ENCODE results near the gene EHMT1.

DNA sequence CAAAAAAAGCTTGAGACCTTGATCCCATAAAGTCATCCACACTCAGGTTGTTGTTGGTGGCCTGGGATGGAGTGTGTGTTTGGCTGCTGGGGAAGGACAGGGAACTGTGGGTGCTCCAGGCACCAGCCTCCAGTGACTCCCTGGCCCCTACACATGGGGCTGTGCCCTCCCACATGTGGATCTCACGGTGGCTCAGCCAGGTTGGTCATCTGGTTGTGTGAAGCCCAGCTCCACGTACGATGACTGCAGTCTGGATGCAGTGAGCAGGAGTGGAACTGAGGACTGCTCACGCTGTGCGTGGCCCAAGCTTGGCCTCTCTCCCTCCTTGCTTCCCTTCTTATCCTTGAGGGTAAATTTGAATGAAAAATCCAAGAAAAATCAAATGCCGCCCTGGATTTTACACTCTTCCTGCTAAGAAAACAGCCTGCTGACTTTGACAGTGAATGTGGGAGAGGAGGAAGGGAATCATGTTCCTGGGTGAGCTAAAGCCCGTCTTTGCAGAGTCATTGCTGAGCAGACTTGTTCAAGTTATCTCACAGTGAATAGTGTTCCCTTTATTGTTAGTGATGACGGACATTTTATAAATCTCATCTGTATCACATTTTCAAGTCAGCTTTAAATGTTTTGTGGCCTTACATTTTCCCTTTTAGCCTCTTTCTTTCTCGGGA is 193.7 kb downstream of the EHMT1 start:
- no peak for TF ChIP-seq EZH2 (IDR thresholded peaks at IDR 0.05; ENCODE audit: borderline replicate concordance, low read length)
- TF ChIP-seq, protein P1, sequence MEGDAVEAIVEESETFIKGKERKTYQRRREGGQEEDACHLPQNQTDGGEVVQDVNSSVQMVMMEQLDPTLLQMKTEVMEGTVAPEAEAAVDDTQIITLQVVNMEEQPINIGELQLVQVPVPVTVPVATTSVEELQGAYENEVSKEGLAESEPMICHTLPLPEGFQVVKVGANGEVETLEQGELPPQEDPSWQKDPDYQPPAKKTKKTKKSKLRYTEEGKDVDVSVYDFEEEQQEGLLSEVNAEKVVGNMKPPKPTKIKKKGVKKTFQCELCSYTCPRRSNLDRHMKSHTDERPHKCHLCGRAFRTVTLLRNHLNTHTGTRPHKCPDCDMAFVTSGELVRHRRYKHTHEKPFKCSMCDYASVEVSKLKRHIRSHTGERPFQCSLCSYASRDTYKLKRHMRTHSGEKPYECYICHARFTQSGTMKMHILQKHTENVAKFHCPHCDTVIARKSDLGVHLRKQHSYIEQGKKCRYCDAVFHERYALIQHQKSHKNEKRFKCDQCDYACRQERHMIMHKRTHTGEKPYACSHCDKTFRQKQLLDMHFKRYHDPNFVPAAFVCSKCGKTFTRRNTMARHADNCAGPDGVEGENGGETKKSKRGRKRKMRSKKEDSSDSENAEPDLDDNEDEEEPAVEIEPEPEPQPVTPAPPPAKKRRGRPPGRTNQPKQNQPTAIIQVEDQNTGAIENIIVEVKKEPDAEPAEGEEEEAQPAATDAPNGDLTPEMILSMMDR (IDR thresholded peaks at IDR 0.05; ENCODE audit: low read length), result no peak

All from OCI-LY1 (cell line).